LNCaP clone FGC (cell line): ENCODE results near the gene CCDC154.

ENCODE experiments used
- DNase-seq: peaks from one replicate; pipeline ENCODE4 v3.0.0-alpha.2; 2011; ENCODE audit warnings: low read depth
- H3K4me3 ChIP-seq: 2 replicates; pipeline ENCODE4 v1.5.1; 2011; ENCODE audit warnings: mild to moderate bottlenecking, low read depth, low read length, control low read depth
- CTCF ChIP-seq: IDR thresholded peaks from 2 replicates; pipeline ENCODE4 v1.5.1; 2012; ENCODE audit warnings: mild to moderate bottlenecking; ENCODE audit not compliant: control insufficient read depth, insufficient read depth; ENCODE audit errors: extremely low read depth

Gene CCDC154

GRCh38 chr16:1413684-1414531 lies 30.4 kb downstream of the CCDC154 start:
- peak overlapping the region; percentile 85 for H3K4me3 ChIP-seq
- DNase-seq = no peak
- TF ChIP-seq CTCF = peak; percentile 74

GRCh38 chr16:1412847-1413246 lies 31.5 kb downstream of the CCDC154 start:
- TF ChIP-seq CTCF = no peak
- DNase-seq = no peak

GRCh38 chr16:1408171-1408837 lies 36.1 kb downstream of the CCDC154 start:
- TF ChIP-seq CTCF = no peak
- DNase-seq = peak; percentile 44
- H3K4me3 ChIP-seq = peak overlapping the region; percentile 68

More at GRCh38 chr16:1412847-1413246, 31.5 kb downstream of the CCDC154 start:
- H3K4me3 ChIP-seq = no peak overlapping the region

- H3K4me3 ChIP-seq = peak overlapping the region; percentile 68
- TF ChIP-seq CTCF = no peak
- DNase-seq = no peak
Observed at GRCh38 chr16:1407753-1408152, 36.6 kb downstream of the CCDC154 start.

GRCh38 chr16:1403733-1404132 lies 40.6 kb downstream of the CCDC154 start:
- no peak for TF ChIP-seq CTCF
- DNase-seq = no peak

GRCh38 chr16:1403036-1403435 lies 41.3 kb downstream of the CCDC154 start:
- no peak for DNase-seq
- H3K4me3 ChIP-seq = no peak overlapping the region
- no peak for TF ChIP-seq CTCF

More at GRCh38 chr16:1403733-1404132, 40.6 kb downstream of the CCDC154 start:
- no peak overlapping the region for H3K4me3 ChIP-seq
